GM18909 (cell line): ENCODE measurements around the gene SLC9B1.
A peak's percentile ranks its signal among the peaks of the same experiment; 100 is the strongest.

ENCODE experiments used
- ATAC-seq: cut with Tn5 transposase; IDR thresholded peaks from one replicate; pipeline ENCODE4 v1.9.1; 2021; ENCODE audit warnings: mild to moderate bottlenecking; ENCODE audit not compliant: unreplicated experiment, poor library complexity

SLC9B1 gene

GRCh38 chr4:103019308-103020124 is at the start of gene SLC9B1:
Gene SLC9B1, minus strand, starts transcription at chr4:103019705. Its CDS starts 27,994 bp downstream, at chr4:102991711.
- ATAC-seq: peak; percentile 99

- no peak for ATAC-seq
Measured at GRCh38 chr4:103067841-103068547, 48.5 kb upstream of the SLC9B1 start.

GRCh38 chr4:103060453-103061148 is 41.1 kb upstream of the SLC9B1 start:
- ATAC-seq: no peak

GRCh38 chr4:103054030-103054429 is 34.5 kb upstream of the SLC9B1 start:
- ATAC-seq: no peak

- ATAC-seq: no peak
Measured at GRCh38 chr4:103052779-103053178, 33.3 kb upstream of the SLC9B1 start.

- no peak for ATAC-seq
Measured at GRCh38 chr4:103052145-103052544, 32.6 kb upstream of the SLC9B1 start.

- no peak for ATAC-seq
Measured at GRCh38 chr4:103050736-103051436, 31.4 kb upstream of the SLC9B1 start.

- ATAC-seq: peak; percentile 98
Measured at GRCh38 chr4:103046416-103047290, 27.1 kb upstream of the SLC9B1 start.

- ATAC-seq: no peak
Measured at GRCh38 chr4:103044183-103044582, 24.7 kb upstream of the SLC9B1 start.

GRCh38 chr4:103036169-103036568 is 16.7 kb upstream of the SLC9B1 start:
- no peak for ATAC-seq

GRCh38 chr4:103032574-103032973 is 13.1 kb upstream of the SLC9B1 start:
- peak; percentile 77 for ATAC-seq

GRCh38 chr4:103030791-103031190 is 11.3 kb upstream of the SLC9B1 start:
- ATAC-seq: no peak

GRCh38 chr4:103029300-103029699 is 9.8 kb upstream of the SLC9B1 start:
- no peak for ATAC-seq

GRCh38 chr4:103026868-103027267 is 7.4 kb upstream of the SLC9B1 start:
- no peak for ATAC-seq

- no peak for ATAC-seq
Measured at GRCh38 chr4:103024996-103025395, 5.5 kb upstream of the SLC9B1 start.

- no peak for ATAC-seq
Measured at GRCh38 chr4:103021120-103021519, 1.6 kb upstream of the SLC9B1 start.

GRCh38 chr4:103018391-103019307 is 856 bp downstream of the SLC9B1 start:
- ATAC-seq: no peak

GRCh38 chr4:103012551-103012950 is 7.0 kb downstream of the SLC9B1 start:
- no peak for ATAC-seq
